Measurements from ENCODE around the gene GRAMD1B. TPM values are rescaled to one million over a fixed set of nuclear protein-coding genes. Genes with fewer than 3 reads are reported as not detected.

GRAMD1B gene
- total and polyA plus RNA-seq, 8 donors: 3.3 to 7.4 (median 4.8) TPM

GRCh38 chr11:123419731-123420452 is 10.2 kb upstream of the GRAMD1B start:
- no peak for TF ChIP-seq CTCF (IDR thresholded peaks at IDR 0.05)
- no peak for ATAC-seq
- intact Hi-C loops (cut with DNase I): no loop called here

GRCh38 chr11:123421589-123421988 is 8.5 kb upstream of the GRAMD1B start:
- DNase-seq (no peak), ATAC-seq (no peak)
- intact Hi-C loops (cut with DNase I): no loop called here
- H3K4me3 ChIP-seq: no peak overlapping the region
- H3K27ac ChIP-seq: no peak overlapping the region
- H3K27me3 ChIP-seq: peaks cover 4 to 8% of the 10 kb centered on the region in 2 donors
- no peaks in the 10 kb centered on the region for H3K36me3 ChIP-seq
- H3K9me3 ChIP-seq: no peaks in the 10 kb centered on the region
- no peak for TF ChIP-seq CTCF (IDR thresholded peaks at IDR 0.05)
- peaks cover 0 to 8% of the 10 kb centered on the region in 2 donors for H3K4me1 ChIP-seq

More at GRCh38 chr11:123419731-123420452, 10.2 kb upstream of the GRAMD1B start:
- Histone ChIP-seq H3K4me3 (no peak overlapping the region), H3K4me1 (peaks cover 0 to 8% of the 10 kb centered on the region in 2 donors), H3K27ac (no peak overlapping the region), H3K9me3 (no peaks in the 10 kb centered on the region), H3K36me3 (no peaks in the 10 kb centered on the region), H3K27me3 (peaks cover 0 to 8% of the 10 kb centered on the region in 2 donors)
- DNase-seq: no peak

GRCh38 chr11:123425367-123425766 is 4.7 kb upstream of the GRAMD1B start:
- DNase-seq: no peak
- intact Hi-C loops (cut with DNase I): no loop called here
- ATAC-seq: no peak
- no peaks in the 10 kb centered on the region for H3K36me3 ChIP-seq
- TF ChIP-seq CTCF (IDR thresholded peaks at IDR 0.05): no peak
- H3K9me3 ChIP-seq: no peaks in the 10 kb centered on the region
- H3K4me3 ChIP-seq: no peak overlapping the region
- peaks cover 8 to 16% of the 10 kb centered on the region in 2 donors for H3K27me3 ChIP-seq
- H3K27ac ChIP-seq: no peak overlapping the region
- peaks cover 0 to 16% of the 10 kb centered on the region in 2 donors for H3K4me1 ChIP-seq

- intact Hi-C loops (cut with DNase I): no loop called here
- ATAC-seq (no peak), DNase-seq (no peak)
- Histone ChIP-seq H3K36me3 (no peaks in the 10 kb centered on the region), H3K4me3 (no peak overlapping the region), H3K9me3 (no peaks in the 10 kb centered on the region), H3K27me3 (peaks cover 18 to 30% of the 10 kb centered on the region in 2 donors), H3K4me1 (peaks cover 0 to 21% of the 10 kb centered on the region in 2 donors), H3K27ac (no peak overlapping the region)
- no peak for TF ChIP-seq CTCF (IDR thresholded peaks at IDR 0.05)
These were observed 3.3 kb upstream of the GRAMD1B start for GRCh38 chr11:123426789-123427188.

DNA sequence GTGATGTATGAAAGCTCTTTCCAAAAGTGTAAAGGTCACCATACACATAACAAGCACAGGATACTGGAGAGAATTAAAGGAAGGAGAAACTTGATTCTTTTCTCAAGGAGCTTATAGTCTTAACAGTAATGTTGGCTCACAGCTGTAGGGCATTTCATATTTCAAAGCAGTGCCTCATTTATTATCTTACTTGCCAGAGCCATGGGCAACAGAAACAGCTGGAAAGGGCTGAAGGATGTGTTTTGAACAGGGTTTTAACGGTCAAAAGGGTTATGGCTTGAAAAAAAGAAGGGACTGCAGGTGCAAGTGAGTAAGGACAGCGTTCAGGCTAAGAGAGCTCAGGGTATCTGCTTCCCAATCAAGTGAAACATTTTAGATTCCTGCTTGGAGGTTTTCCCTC is 2.7 kb upstream of the GRAMD1B start:
- peaks cover 0 to 20% of the 10 kb centered on the region in 2 donors for H3K4me1 ChIP-seq
- H3K9me3 ChIP-seq: no peaks in the 10 kb centered on the region
- peaks cover 18 to 36% of the 10 kb centered on the region in 2 donors for H3K27me3 ChIP-seq
- H3K4me3 ChIP-seq: no peak overlapping the region
- no peak for ATAC-seq
- H3K27ac ChIP-seq: no peak overlapping the region
- no peak for DNase-seq
- no peak for TF ChIP-seq CTCF (IDR thresholded peaks at IDR 0.05)
- intact Hi-C loops (cut with DNase I): no loop called here
- no peaks in the 10 kb centered on the region for H3K36me3 ChIP-seq

Measured in left lung (tissue), 10 donors.